OCI-LY7 (cell line): ENCODE data around the gene ZBTB21. TPM values are rescaled to one million over a fixed set of nuclear protein-coding genes. Genes with fewer than 3 reads are reported as not detected.

ENCODE experiments used
- BruUV-seq: library from RNA; stranded (reverse); fragments of 400-500 nt; replicated peaks from 2 replicates; lab custom pipeline; 2021; lab: Mats Ljungman, UMichigan
- CTCF ChIA-PET: fragments of 300-600 bp; sonication (Branson Sonifier 250); formaldehyde crosslinking; loops from one replicate; lab custom pipeline; 2022; ENCODE audit warnings: antibody characterized with exemption; ENCODE audit not compliant: unreplicated experiment; lab: Charles Lee
- POLR2A ChIA-PET: fragments of 300-600 bp; sonication (Branson Sonifier 250); formaldehyde crosslinking; loops from one replicate; lab custom pipeline; 2022; ENCODE audit warnings: antibody characterized with exemption; lab: Charles Lee
- DNase-seq: peaks from one replicate; pipeline ENCODE4 v3.0.0-alpha.2; 2015; ENCODE audit warnings: low spot score
- H2AFZ ChIP-seq: fragments of 200-600 bp; sonication (generic), shearing (Covaris generic); 2 replicates; pipeline ENCODE4 v1.6.1; 2014; ENCODE audit warnings: mild to moderate bottlenecking, antibody characterized with exemption, low read length, moderate library complexity
- H3K27ac ChIP-seq: fragments of 200-600 bp; sonication (generic); 2 replicates; pipeline ENCODE4 v1.5.1; 2014; ENCODE audit warnings: mixed run types, low read depth, mild to moderate bottlenecking, moderate library complexity, low read length, inconsistent platforms; ENCODE audit not compliant: poor library complexity, severe bottlenecking
- H3K36me3 ChIP-seq: fragments of 200-600 bp; sonication (generic); 2 replicates; pipeline ENCODE4 v1.6.1; 2014; ENCODE audit warnings: mild to moderate bottlenecking, antibody characterized with exemption, low read length, moderate library complexity, mixed read lengths; ENCODE audit not compliant: insufficient read depth
- H3K4me1 ChIP-seq: fragments of 200-600 bp; sonication (generic); 2 replicates; pipeline ENCODE4 v1.5.1; 2014; ENCODE audit warnings: mild to moderate bottlenecking, low read length; ENCODE audit not compliant: insufficient read depth, poor library complexity, severe bottlenecking
- H3K4me2 ChIP-seq: fragments of 200-600 bp; sonication (generic); 2 replicates; pipeline ENCODE4 v1.6.1; 2014; ENCODE audit warnings: mild to moderate bottlenecking, low read length
- H3K4me3 ChIP-seq: fragments of 200-600 bp; sonication (generic); 2 replicates; pipeline ENCODE4 v1.5.1; 2014; ENCODE audit warnings: mild to moderate bottlenecking, low read depth, low read length; ENCODE audit not compliant: poor library complexity, severe bottlenecking
- H3K79me2 ChIP-seq: fragments of 200-600 bp; sonication (generic); 2 replicates; pipeline ENCODE4 v1.6.1; 2016; ENCODE audit warnings: low read depth, mild to moderate bottlenecking, low read length, moderate library complexity, mixed read lengths; ENCODE audit not compliant: insufficient read depth
- H3K9me2 ChIP-seq: fragments of 200-600 bp; sonication (generic); 2 replicates; pipeline ENCODE4 v1.6.1; 2016; ENCODE audit warnings: mild to moderate bottlenecking, low read length, mixed read lengths; ENCODE audit not compliant: insufficient read depth
- H3K9me3 ChIP-seq: fragments of 200-600 bp; sonication (generic); 2 replicates; pipeline ENCODE4 v1.6.1; 2014; ENCODE audit warnings: mild to moderate bottlenecking, mixed run types, low read length, mixed read lengths
- H4K20me1 ChIP-seq: fragments of 200-600 bp; sonication (generic); 2 replicates; pipeline ENCODE4 v1.6.1; 2014; ENCODE audit warnings: mild to moderate bottlenecking, antibody characterized with exemption, low read length, moderate library complexity, mixed read lengths; ENCODE audit not compliant: insufficient read depth
- EZH2phosphoT487 ChIP-seq: fragments of 200-600 bp; sonication (generic); IDR thresholded peaks from 2 replicates; pipeline ENCODE4 v1.6.1; 2018; ENCODE audit warnings: low read depth, borderline replicate concordance, mild to moderate bottlenecking, mixed run types, antibody characterized with exemption, low read length, moderate library complexity, mixed read lengths
- intact Hi-C: fragments of 100-400 bp; cut with micrococcal nuclease; formaldehyde crosslinking; loops from one replicate; pipeline ENCODE4 v1.10.0; 2022; ENCODE audit not compliant: unreplicated experiment
- total RNA-seq, 2 experiments: library from RNA; depleted of rRNA in 1 of 2; stranded (reverse); fragments of >200 nt in 1 of 2; shearing (Covaris generic) in 1 of 2; gene quantifications; 2 replicates each; pipeline ENCODE4 v1.2.3, GENCODE V29; 2014 to 2022
- TF ChIP-seq, protein P1 (sequence below): fragments of 200-600 bp; sonication (generic); conservative IDR thresholded peaks from 2 replicates; pipeline ENCODE4 v1.5.1; 2014; ENCODE audit warnings: mild to moderate bottlenecking, antibody characterized with exemption, low read length, moderate library complexity, mixed read lengths

ZBTB21 gene
- total RNA-seq, 2 experiments from 2014 or later = 10.0 to 19.6 TPM

DNA sequence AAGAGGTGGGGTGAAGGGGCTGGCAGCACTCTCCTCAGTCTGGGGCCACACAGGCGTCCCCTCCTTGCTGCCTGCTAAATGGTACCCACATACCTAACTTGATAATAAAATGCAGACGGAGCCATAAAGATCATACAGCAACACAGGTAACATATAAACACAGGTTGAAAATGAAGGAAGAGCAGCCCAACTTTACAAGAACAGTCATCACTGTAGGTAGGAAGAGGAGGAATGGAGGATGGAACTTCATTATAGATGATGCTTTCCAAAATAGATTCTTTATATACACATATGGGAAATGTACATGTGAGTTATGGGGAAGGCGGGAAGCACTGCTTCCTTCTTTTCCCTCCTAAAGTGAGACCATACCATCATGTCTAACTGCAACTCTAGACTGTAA lies 69.7 kb downstream of the ZBTB21 start:
- Histone ChIP-seq H3K4me1 (no peaks in the 10 kb centered on the region), H4K20me1 (no peaks in the 10 kb centered on the region), H3K4me3 (no peak overlapping the region), H3K79me2 (no peaks in the 10 kb centered on the region), H3K36me3 (no peaks in the 10 kb centered on the region), H3K9me2 (no peaks in the 10 kb centered on the region), H3K9me3 (0 out of 2 replicates have a peak, but pooled peaks cover 4% of the 10 kb centered on the region), H3K4me2 (no peak overlapping the region), H3K27ac (no peak overlapping the region), H2AFZ (no peak overlapping the region)
- TF ChIP-seq, protein P1, sequence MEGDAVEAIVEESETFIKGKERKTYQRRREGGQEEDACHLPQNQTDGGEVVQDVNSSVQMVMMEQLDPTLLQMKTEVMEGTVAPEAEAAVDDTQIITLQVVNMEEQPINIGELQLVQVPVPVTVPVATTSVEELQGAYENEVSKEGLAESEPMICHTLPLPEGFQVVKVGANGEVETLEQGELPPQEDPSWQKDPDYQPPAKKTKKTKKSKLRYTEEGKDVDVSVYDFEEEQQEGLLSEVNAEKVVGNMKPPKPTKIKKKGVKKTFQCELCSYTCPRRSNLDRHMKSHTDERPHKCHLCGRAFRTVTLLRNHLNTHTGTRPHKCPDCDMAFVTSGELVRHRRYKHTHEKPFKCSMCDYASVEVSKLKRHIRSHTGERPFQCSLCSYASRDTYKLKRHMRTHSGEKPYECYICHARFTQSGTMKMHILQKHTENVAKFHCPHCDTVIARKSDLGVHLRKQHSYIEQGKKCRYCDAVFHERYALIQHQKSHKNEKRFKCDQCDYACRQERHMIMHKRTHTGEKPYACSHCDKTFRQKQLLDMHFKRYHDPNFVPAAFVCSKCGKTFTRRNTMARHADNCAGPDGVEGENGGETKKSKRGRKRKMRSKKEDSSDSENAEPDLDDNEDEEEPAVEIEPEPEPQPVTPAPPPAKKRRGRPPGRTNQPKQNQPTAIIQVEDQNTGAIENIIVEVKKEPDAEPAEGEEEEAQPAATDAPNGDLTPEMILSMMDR = no peak
- no peak for TF ChIP-seq EZH2phosphoT487
- intact Hi-C loops = no loop called here
- DNase-seq = no peak
- BruUV-seq = no TSS peak
- POLR2A ChIA-PET = interaction anchor here (1.3 kb wide), 1 partner anchor 12 kb away, joined by 3 read pairs; no protein-coding TSS in a partner anchor
- CTCF ChIA-PET = no interaction called here

DNA sequence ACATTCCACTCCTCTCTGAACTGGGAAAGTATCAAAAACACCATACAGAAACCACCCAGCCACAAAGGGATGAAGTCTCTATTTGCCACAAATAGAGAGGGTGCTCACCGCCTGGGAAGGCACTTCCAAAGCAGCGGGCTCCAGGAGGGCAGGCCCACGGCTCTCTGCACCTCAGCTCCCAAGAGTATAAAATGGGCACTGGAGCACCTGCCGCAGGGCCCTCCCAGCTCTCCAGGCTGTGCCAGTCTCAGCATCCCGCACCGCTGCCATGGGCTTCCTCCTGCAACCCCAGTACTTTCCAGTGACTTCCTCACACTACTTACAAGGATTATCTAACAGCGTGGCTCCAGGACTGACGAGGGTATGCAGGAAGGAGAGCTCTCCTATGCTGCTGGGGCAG lies 70.8 kb downstream of the ZBTB21 start:
- H3K4me3 ChIP-seq = no peak overlapping the region
- 0 out of 2 replicates have a peak, but pooled peaks cover 4% of the 10 kb centered on the region for H3K9me3 ChIP-seq
- no peak overlapping the region for H2AFZ ChIP-seq
- POLR2A ChIA-PET = interaction anchor here (0.6 kb wide), 1 partner anchor 56 kb away, joined by 3 read pairs; no protein-coding TSS in a partner anchor
- DNase-seq = no peak
- no peak overlapping the region for H3K27ac ChIP-seq
- TF ChIP-seq EZH2phosphoT487 = no peak
- TF ChIP-seq, protein P1 = no peak
- BruUV-seq = no TSS peak
- H3K36me3 ChIP-seq = no peaks in the 10 kb centered on the region
- no peaks in the 10 kb centered on the region for H3K4me1 ChIP-seq
- H3K9me2 ChIP-seq = no peaks in the 10 kb centered on the region
- intact Hi-C loops = no loop called here
- no peaks in the 10 kb centered on the region for H4K20me1 ChIP-seq
- H3K79me2 ChIP-seq = no peaks in the 10 kb centered on the region
- CTCF ChIA-PET = no interaction called here
- no peak overlapping the region for H3K4me2 ChIP-seq

Other genes starting within 250 kb of the ZBTB21 start
- gene RIPK4, start 243.3 kb downstream of the ZBTB21 start, total RNA-seq (2014; rRNA removed; shearing (Covaris generic)) = 0.13 and 0.19 TPM in 2 replicates
- gene RIPK4, start 243.3 kb downstream of the ZBTB21 start, total RNA-seq (2022) = 0.08 TPM in 1 of 2 replicates, not detected in the other
- 19.7 and 30.5 TPM in 2 replicates for gene PRDM15, start 131.0 kb downstream of the ZBTB21 start, total RNA-seq (2014; rRNA removed; shearing (Covaris generic))
- gene PRDM15, start 131.0 kb downstream of the ZBTB21 start, total RNA-seq (2022) = 30.2 and 31.7 TPM in 2 replicates
- 3.4 and 4.5 TPM in 2 replicates for gene C2CD2, start 56.3 kb downstream of the ZBTB21 start, total RNA-seq (2014; rRNA removed; shearing (Covaris generic))
- gene C2CD2, start 56.3 kb downstream of the ZBTB21 start, total RNA-seq (2022) = 5.9 and 8.9 TPM in 2 replicates
- gene UMODL1, start 61.0 kb upstream of the ZBTB21 start, total RNA-seq (2014; rRNA removed; shearing (Covaris generic)) = 6.6 and 12.3 TPM in 2 replicates
- 7.4 and 10.0 TPM in 2 replicates for gene UMODL1, start 61.0 kb upstream of the ZBTB21 start, total RNA-seq (2022)
- 13.2 and 16.7 TPM in 2 replicates for gene ABCG1, start 208.8 kb upstream of the ZBTB21 start, total RNA-seq (2014; rRNA removed; shearing (Covaris generic))
- gene ABCG1, start 208.8 kb upstream of the ZBTB21 start, total RNA-seq (2022) = 17.3 and 18.8 TPM in 2 replicates